ENCODE results near the gene SLC2A13.

Gene SLC2A13

GRCh38 chr12:40105515-40106201 is at the start of gene SLC2A13:
Gene SLC2A13, minus strand, starts transcription at chr12:40106081. Its CDS starts 273 bp downstream, at chr12:40105808.
- peak; percentile 57 for DNase-seq

- no peak for DNase-seq
These were observed 48.5 kb upstream of the SLC2A13 start for GRCh38 chr12:40154381-40154780.

- no peak for DNase-seq
These were observed 47.6 kb upstream of the SLC2A13 start for GRCh38 chr12:40153432-40153831.

GRCh38 chr12:40152783-40153383 is 47.0 kb upstream of the SLC2A13 start:
- peak; percentile 9 for DNase-seq

- no peak for DNase-seq
These were observed 43.9 kb upstream of the SLC2A13 start for GRCh38 chr12:40149673-40150260.

- no peak for DNase-seq
These were observed 41.2 kb upstream of the SLC2A13 start for GRCh38 chr12:40146800-40147797.

- DNase-seq = no peak
These were observed 40.0 kb upstream of the SLC2A13 start for GRCh38 chr12:40145896-40146295.

GRCh38 chr12:40144023-40144422 is 38.1 kb upstream of the SLC2A13 start:
- no peak for DNase-seq

- DNase-seq = no peak
These were observed 36.3 kb upstream of the SLC2A13 start for GRCh38 chr12:40142001-40142744.

GRCh38 chr12:40138526-40138925 is 32.6 kb upstream of the SLC2A13 start:
- DNase-seq = no peak

- no peak for DNase-seq
These were observed 31.4 kb upstream of the SLC2A13 start for GRCh38 chr12:40137252-40137651.

- no peak for DNase-seq
These were observed 21.5 kb upstream of the SLC2A13 start for GRCh38 chr12:40127408-40127807.

- no peak for DNase-seq
These were observed 17.6 kb upstream of the SLC2A13 start for GRCh38 chr12:40123496-40123895.

- no peak for DNase-seq
These were observed 17.0 kb upstream of the SLC2A13 start for GRCh38 chr12:40122842-40123241.

- no peak for DNase-seq
These were observed 11.9 kb upstream of the SLC2A13 start for GRCh38 chr12:40117818-40118217.

GRCh38 chr12:40110586-40110985 is 4.7 kb upstream of the SLC2A13 start:
- DNase-seq = no peak

- no peak for DNase-seq
These were observed 2.1 kb upstream of the SLC2A13 start for GRCh38 chr12:40107803-40108620.

GRCh38 chr12:40107098-40107802 is 1.4 kb upstream of the SLC2A13 start:
- DNase-seq = peak; percentile 91

GRCh38 chr12:40106655-40107054 is 774 bp upstream of the SLC2A13 start:
- DNase-seq = peak; percentile 43

GRCh38 chr12:40106202-40106533 is 287 bp upstream of the SLC2A13 start:
- DNase-seq = peak; percentile 57

GRCh38 chr12:40105265-40105514 is 691 bp downstream of the SLC2A13 start:
- DNase-seq = no peak

Measured in NCI-H748 treated with DMSO at 0.1 percent for 48 hours (cell line).